ENCODE measurements around the gene ZNF287. TPM values are rescaled to one million over a fixed set of nuclear protein-coding genes. Genes with fewer than 3 reads are reported as not detected.
"Not testable (repeated sequence)": the region's sequence is repeated elsewhere in the genome, so short reads cannot be mapped to it uniquely, and the experiment has no call there.

The ZNF287 gene
- total and polyA plus RNA-seq, 8 donors, result 1.8 to 11.7 (median 4.1) TPM

- WGBS, 5 donors, result 39 to 42% (median 40%) methylated on average over 2 of the region's 2 CpGs
- Histone ChIP-seq H3K27me3 (peaks cover 0 to 2% (median 0%) of the 10 kb centered on the region in 3 donors), H3K36me3 (no peaks in the 10 kb centered on the region), H3K9me3 (no peaks in the 10 kb centered on the region), H3K4me1 (peaks cover 5 to 16% (median 11%) of the 10 kb centered on the region in 4 donors), H3K27ac (peak overlapping the region in 4 of 5 donors; percentile 95 to 98 (median 96)), H3K4me3 (peak overlapping the region in 1 of 4 donors; percentile 71)
- no peak for DNase-seq
- intact Hi-C loops (cut with DNase I; ENCODE audit: low total_unique reads), result no loop called here
- TF ChIP-seq POLR2AphosphoS5 (IDR thresholded peaks at IDR 0.05) (no peak), CTCF (IDR thresholded peaks at IDR 0.05) (peak in 1 of 7 experiments; percentile 4)
Observed at GRCh38 chr17:16537130-16537458, 31.9 kb downstream of the ZNF287 start.

- Histone ChIP-seq H3K4me1 (peaks cover 5 to 16% (median 11%) of the 10 kb centered on the region in 4 donors), H3K27me3 (peaks cover 0 to 15% (median 0%) of the 10 kb centered on the region in 3 donors), H3K36me3 (no peaks in the 10 kb centered on the region), H3K9me3 (no peaks in the 10 kb centered on the region), H3K4me3 (no peak overlapping the region), H3K27ac (no peak overlapping the region)
- intact Hi-C loops (cut with DNase I; ENCODE audit: low total_unique reads), result no loop called here
- no peak for DNase-seq
- TF ChIP-seq EP300 (IDR thresholded peaks at IDR 0.05) (no peak), POLR2AphosphoS5 (IDR thresholded peaks at IDR 0.05) (no peak), POLR2A (IDR thresholded peaks at IDR 0.05) (no peak), CTCF (IDR thresholded peaks at IDR 0.05) (no peak)
- 83 to 94% (median 87%) methylated on average over 1 of the region's 1 CpG for WGBS, 5 donors
Observed at GRCh38 chr17:16534236-16534635, 34.8 kb downstream of the ZNF287 start.

- no peak for TF ChIP-seq EP300 (IDR thresholded peaks at IDR 0.05)
- TF ChIP-seq POLR2AphosphoS5 (IDR thresholded peaks at IDR 0.05), result no peak
- no peak for TF ChIP-seq CTCF (IDR thresholded peaks at IDR 0.05)
- TF ChIP-seq POLR2A (IDR thresholded peaks at IDR 0.05), result no peak
- Histone ChIP-seq H3K4me3 (no peak overlapping the region), H3K9me3 (no peaks in the 10 kb centered on the region), H3K36me3 (no peaks in the 10 kb centered on the region), H3K27ac (no peak overlapping the region), H3K27me3 (peaks cover 0 to 33% (median 0%) of the 10 kb centered on the region in 3 donors), H3K4me1 (peaks cover 0 to 2% (median under 1%) of the 10 kb centered on the region in 4 donors)
- intact Hi-C loops (cut with DNase I; ENCODE audit: low total_unique reads), result loop anchor here (10.0 kb wide), 1 partner anchor 165 kb away; no protein-coding TSS in a partner anchor
- WGBS, 5 donors, result 73 to 86% (median 76%) methylated on average over 4 of the region's 4 CpGs
- no peak for DNase-seq
Observed at GRCh38 chr17:16529906-16530305, 39.1 kb downstream of the ZNF287 start.

- intact Hi-C loops (cut with DNase I; ENCODE audit: low total_unique reads), result loop anchor here (10.0 kb wide), 1 partner anchor 162 kb away; no protein-coding TSS in a partner anchor
- no peak for TF ChIP-seq CTCF (IDR thresholded peaks at IDR 0.05)
- no peak for TF ChIP-seq EP300 (IDR thresholded peaks at IDR 0.05)
- TF ChIP-seq POLR2A (IDR thresholded peaks at IDR 0.05), result no peak
- no peak for TF ChIP-seq POLR2AphosphoS5 (IDR thresholded peaks at IDR 0.05)
- no peak for DNase-seq
- H3K4me1 ChIP-seq, result no peaks in the 10 kb centered on the region
- H3K9me3 ChIP-seq, result no peaks in the 10 kb centered on the region
- H3K36me3 ChIP-seq, result no peaks in the 10 kb centered on the region
- no peak overlapping the region for H3K27ac ChIP-seq
- no peak overlapping the region for H3K4me3 ChIP-seq
- peaks cover 0 to 33% (median 0%) of the 10 kb centered on the region in 3 donors for H3K27me3 ChIP-seq
- WGBS, 5 donors, result 78 to 90% (median 86%) methylated on average over 4 of the region's 4 CpGs
Observed at GRCh38 chr17:16527298-16527697, 41.7 kb downstream of the ZNF287 start.

- intact Hi-C loops (cut with DNase I; ENCODE audit: low total_unique reads), result loop anchor here (10.0 kb wide), 1 partner anchor 161 kb away; no protein-coding TSS in a partner anchor
- H3K9me3 ChIP-seq, H3K27ac ChIP-seq, H3K4me3 ChIP-seq, DNase-seq, H3K4me1 ChIP-seq, H3K36me3 ChIP-seq: not testable (repeated sequence)
- 86 to 95% (median 93%) methylated on average over 6 of the region's 6 CpGs for WGBS, 5 donors
- H3K27me3 ChIP-seq, result peaks cover 0 to 18% (median 0%) of the 10 kb centered on the region in 3 donors
Observed at GRCh38 chr17:16525556-16525955, 43.4 kb downstream of the ZNF287 start.
